Natural killer cell (primary cell): ENCODE results near the gene BACH2. TPM values are rescaled to one million over a fixed set of nuclear protein-coding genes. Genes with fewer than 3 reads are reported as not detected.
A peak's percentile ranks its signal among the peaks of the same experiment; 100 is the strongest.

Source experiments
- ATAC-seq, 3 donors: fragments of 150-1000 bp in 2 of 3; fragments of 200-7000 bp in 1 of 3; cut with Tn5 transposase; 1 replicate in 1 of 3; 2 replicates in 2 of 3; pipeline ENCODE4 v1.10.0; 2021; ENCODE audit warnings: mild to moderate bottlenecking in 2 of 3, moderate library complexity in 2 of 3
- DNase-seq, 2 donors: peaks; one replicate each; pipeline versions ENCODE4 v3.0.0 to v3.0.0-alpha.2; 2013 to 2021; ENCODE audit warnings: mixed read lengths in 1 of 2
- H3K27ac ChIP-seq: one replicate; pipeline ENCODE4 v1.5.1; 2013; ENCODE audit warnings: mild to moderate bottlenecking, low read length
- H3K27me3 ChIP-seq: one replicate; pipeline ENCODE4 v1.6.1; 2013; ENCODE audit warnings: low read length; ENCODE audit not compliant: control insufficient read depth, insufficient read depth
- H3K36me3 ChIP-seq: one replicate; pipeline ENCODE4 v1.6.1; 2013; ENCODE audit warnings: low read length; ENCODE audit not compliant: control insufficient read depth, insufficient read depth
- H3K4me1 ChIP-seq: one replicate; pipeline ENCODE4 v1.6.1; 2013; ENCODE audit warnings: low read length; ENCODE audit not compliant: control insufficient read depth, insufficient read depth
- H3K4me3 ChIP-seq: one replicate; pipeline ENCODE4 v1.5.1; 2013; ENCODE audit warnings: low read length
- H3K9me3 ChIP-seq: one replicate; pipeline ENCODE4 v1.6.1; 2013; ENCODE audit warnings: low read length; ENCODE audit not compliant: control insufficient read depth, insufficient read depth
- H3K27ac Mint-ChIP-seq, 2 donors: one replicate each; pipeline ENCODE4 v1.8.0; 2022; ENCODE audit warnings: mild to moderate bottlenecking in 2 of 2, mixed read lengths in 2 of 2, moderate library complexity in 1 of 2
- H3K27me3 Mint-ChIP-seq, 2 donors: one replicate each; pipeline ENCODE4 v1.8.0; 2022; ENCODE audit warnings: low read depth in 2 of 2, mixed read lengths in 2 of 2
- H3K36me3 Mint-ChIP-seq: one replicate; pipeline ENCODE4 v1.8.0; 2022; ENCODE audit warnings: mixed read lengths
- H3K4me1 Mint-ChIP-seq, 2 donors: one replicate each; pipeline ENCODE4 v1.8.0; 2022; ENCODE audit warnings: mixed read lengths in 2 of 2
- H3K4me3 Mint-ChIP-seq: one replicate; pipeline ENCODE4 v1.8.0; 2022; ENCODE audit warnings: mild to moderate bottlenecking, moderate library complexity, mixed read lengths
- H3K9me3 Mint-ChIP-seq, 2 donors: one replicate each; pipeline ENCODE4 v1.8.0; 2022; ENCODE audit warnings: mixed read lengths in 2 of 2
- CTCF ChIP-seq: fragments of 200-600 bp; IDR thresholded peaks from one replicate; pipeline ENCODE4 v1.8.0; 2022; ENCODE audit warnings: antibody characterized with exemption
- WGBS: methylation state at CpG from one replicate; pipeline ENCODE4 v1.1.7; 2013; ENCODE audit warnings: missing lambda C conversion rate; ENCODE audit not compliant: insufficient coverage; 5-methylcytosine and 5-hydroxymethylcytosine counted together
- intact Hi-C: fragments of 100-400 bp; cut with micrococcal nuclease; formaldehyde crosslinking; loops from one replicate; pipeline ENCODE4 v1.14.2; 2022
- total RNA-seq, 4 donors: library from RNA; stranded (reverse); fragments of 120-200 nt in 1 of 4; gene quantifications; one replicate each; pipeline versions ENCODE4 v1.2.3 to v1.2.4, GENCODE V29; 2013 to 2022

BACH2 gene
- total RNA-seq, 3 donors from 2014 or later (not counting 1 experiment from before 2014, with no cell fraction given), result 32.1 to 37.8 (median 32.7) TPM

- DNase-seq, result peak in 1 of 2 donors; percentile 81
- no peak for TF ChIP-seq CTCF
- WGBS, result 54% methylated on average over 13 of the region's 14 CpGs
- H3K27me3 ChIP-seq, result no peaks in the 10 kb centered on the region
- H3K27ac Mint-ChIP-seq, result peak overlapping the region in 1 of 2 donors; percentile 63
- no peak overlapping the region for H3K4me3 Mint-ChIP-seq
- H3K36me3 Mint-ChIP-seq, result no peaks in the 10 kb centered on the region
- H3K4me1 Mint-ChIP-seq, result peaks cover 0 to 9% of the 10 kb centered on the region in 2 donors
- no peak overlapping the region for H3K4me3 ChIP-seq
- no peaks in the 10 kb centered on the region for H3K27me3 Mint-ChIP-seq
- no peaks in the 10 kb centered on the region for H3K9me3 Mint-ChIP-seq
- intact Hi-C loops, result loop anchor here (5.0 kb wide), 1 partner anchor 134 kb away; no protein-coding TSS in a partner anchor
- ATAC-seq, result peak in 1 of 3 donors; percentile 20
- peaks cover 36% of the 10 kb centered on the region for H3K4me1 ChIP-seq
- H3K9me3 ChIP-seq, result no peaks in the 10 kb centered on the region
- H3K36me3 ChIP-seq, result no peaks in the 10 kb centered on the region
- H3K27ac ChIP-seq, result peak overlapping the region; percentile 82
These were observed 80.3 kb downstream of the BACH2 start for GRCh38 chr6:90216072-90216977.

DNA sequence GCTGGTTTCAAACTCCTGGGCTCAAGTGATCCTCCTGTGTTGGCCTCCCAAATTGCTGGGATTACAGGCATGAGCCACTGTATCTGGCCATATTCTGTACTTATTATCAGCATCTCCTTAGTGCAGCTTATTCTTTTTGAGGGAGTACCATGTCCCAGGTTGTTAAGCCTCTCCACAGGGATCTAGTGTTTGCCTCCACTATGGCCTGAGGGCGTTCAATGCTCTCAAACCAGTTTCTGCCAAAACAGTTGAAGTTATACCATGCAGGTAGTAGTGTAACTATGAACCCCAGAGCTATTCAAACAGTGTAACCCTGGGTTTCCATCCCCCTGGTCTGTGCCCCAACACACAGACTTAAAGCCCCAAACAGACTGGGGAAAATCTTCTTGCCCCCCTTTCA lies 81.7 kb downstream of the BACH2 start:
- H3K27me3 ChIP-seq, result no peaks in the 10 kb centered on the region
- WGBS, result 100% methylated on average over 1 of the region's 1 CpG
- H3K4me3 ChIP-seq, result no peak overlapping the region
- peak overlapping the region; percentile 39 for H3K27ac ChIP-seq
- Mint-ChIP-seq H3K4me1 (peaks cover 0 to 9% of the 10 kb centered on the region in 2 donors), H3K9me3 (no peaks in the 10 kb centered on the region), H3K4me3 (no peak overlapping the region), H3K27ac (no peak overlapping the region), H3K27me3 (no peaks in the 10 kb centered on the region), H3K36me3 (no peaks in the 10 kb centered on the region)
- no peaks in the 10 kb centered on the region for H3K36me3 ChIP-seq
- ATAC-seq, result no peak
- peaks cover 36% of the 10 kb centered on the region for H3K4me1 ChIP-seq
- no peak for TF ChIP-seq CTCF
- DNase-seq, result no peak
- intact Hi-C loops, result loop anchor here (5.0 kb wide), 1 partner anchor 133 kb away; no protein-coding TSS in a partner anchor
- no peaks in the 10 kb centered on the region for H3K9me3 ChIP-seq

GRCh38 chr6:90214461-90214860 lies 82.2 kb downstream of the BACH2 start:
- intact Hi-C loops, result no loop called here
- Mint-ChIP-seq H3K9me3 (no peaks in the 10 kb centered on the region), H3K27ac (no peak overlapping the region), H3K36me3 (no peaks in the 10 kb centered on the region), H3K27me3 (no peaks in the 10 kb centered on the region), H3K4me3 (no peak overlapping the region), H3K4me1 (peaks cover 0 to 9% of the 10 kb centered on the region in 2 donors)
- Histone ChIP-seq H3K9me3 (no peaks in the 10 kb centered on the region), H3K4me3 (no peak overlapping the region), H3K27me3 (no peaks in the 10 kb centered on the region), H3K4me1 (peaks cover 33% of the 10 kb centered on the region), H3K36me3 (no peaks in the 10 kb centered on the region), H3K27ac (no peak overlapping the region)
- TF ChIP-seq CTCF, result no peak
- 70% methylated on average over 2 of the region's 2 CpGs for WGBS
- DNase-seq (no peak), ATAC-seq (no peak)
